ENCODE measurements around the gene CLEC2D.

CLEC2D gene

DNA sequence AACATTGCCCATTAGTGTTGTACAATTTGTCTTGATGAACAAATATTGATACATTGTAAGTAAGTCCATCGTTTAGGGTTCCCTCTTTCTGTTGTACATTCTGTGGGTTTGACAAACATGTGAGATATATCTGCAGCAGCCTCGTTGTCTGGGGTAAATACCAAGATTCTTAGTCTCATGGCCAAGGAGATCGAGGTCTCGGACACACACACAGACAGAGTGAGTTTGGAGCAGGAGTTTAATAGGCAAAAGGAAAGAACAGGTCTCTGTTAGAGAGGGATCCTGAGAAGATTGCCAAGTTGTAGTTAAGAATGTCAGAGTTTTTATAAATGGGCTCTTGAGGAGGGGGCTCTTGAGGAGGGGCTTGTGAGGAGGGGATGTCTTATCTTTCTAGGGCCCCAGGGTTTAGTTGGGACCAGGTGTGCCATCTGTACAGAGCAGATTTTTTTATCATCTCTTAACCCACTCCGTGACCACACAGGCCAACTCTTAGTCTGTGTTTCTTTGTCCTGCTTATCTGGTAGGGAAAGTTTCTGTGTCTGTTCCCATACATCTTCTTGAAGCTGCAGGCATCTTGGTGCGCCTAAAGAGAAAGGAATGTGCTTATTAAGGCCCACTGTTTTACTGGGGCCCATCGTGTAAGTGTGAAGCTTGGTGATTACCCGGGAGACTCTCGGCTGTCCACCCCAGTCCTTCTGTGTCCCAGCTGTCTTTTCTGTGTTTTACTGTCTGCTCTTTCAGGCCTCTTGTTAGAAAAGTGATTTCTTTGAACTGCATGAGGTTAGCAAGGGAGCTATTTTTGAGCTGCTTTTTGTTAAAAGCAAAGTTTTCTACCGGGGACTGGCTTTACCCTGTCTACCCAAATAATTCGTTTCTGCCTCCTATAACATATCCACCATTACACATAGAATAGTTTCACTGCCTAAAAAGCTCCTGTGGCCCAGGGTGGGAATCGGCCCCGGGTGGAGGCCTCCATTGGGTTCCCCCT is 22.4 kb upstream of the CLEC2D start:
- TF ChIP-seq, protein P1, sequence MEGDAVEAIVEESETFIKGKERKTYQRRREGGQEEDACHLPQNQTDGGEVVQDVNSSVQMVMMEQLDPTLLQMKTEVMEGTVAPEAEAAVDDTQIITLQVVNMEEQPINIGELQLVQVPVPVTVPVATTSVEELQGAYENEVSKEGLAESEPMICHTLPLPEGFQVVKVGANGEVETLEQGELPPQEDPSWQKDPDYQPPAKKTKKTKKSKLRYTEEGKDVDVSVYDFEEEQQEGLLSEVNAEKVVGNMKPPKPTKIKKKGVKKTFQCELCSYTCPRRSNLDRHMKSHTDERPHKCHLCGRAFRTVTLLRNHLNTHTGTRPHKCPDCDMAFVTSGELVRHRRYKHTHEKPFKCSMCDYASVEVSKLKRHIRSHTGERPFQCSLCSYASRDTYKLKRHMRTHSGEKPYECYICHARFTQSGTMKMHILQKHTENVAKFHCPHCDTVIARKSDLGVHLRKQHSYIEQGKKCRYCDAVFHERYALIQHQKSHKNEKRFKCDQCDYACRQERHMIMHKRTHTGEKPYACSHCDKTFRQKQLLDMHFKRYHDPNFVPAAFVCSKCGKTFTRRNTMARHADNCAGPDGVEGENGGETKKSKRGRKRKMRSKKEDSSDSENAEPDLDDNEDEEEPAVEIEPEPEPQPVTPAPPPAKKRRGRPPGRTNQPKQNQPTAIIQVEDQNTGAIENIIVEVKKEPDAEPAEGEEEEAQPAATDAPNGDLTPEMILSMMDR (IDR thresholded peaks at IDR 0.05): no peak
- peak overlapping the region; percentile 82 to 84 for H3K27ac ChIP-seq
- peak overlapping the region; percentile 76 for H3K4me3 ChIP-seq
- no peak for DNase-seq (ENCODE audit: low spot score)

DNA sequence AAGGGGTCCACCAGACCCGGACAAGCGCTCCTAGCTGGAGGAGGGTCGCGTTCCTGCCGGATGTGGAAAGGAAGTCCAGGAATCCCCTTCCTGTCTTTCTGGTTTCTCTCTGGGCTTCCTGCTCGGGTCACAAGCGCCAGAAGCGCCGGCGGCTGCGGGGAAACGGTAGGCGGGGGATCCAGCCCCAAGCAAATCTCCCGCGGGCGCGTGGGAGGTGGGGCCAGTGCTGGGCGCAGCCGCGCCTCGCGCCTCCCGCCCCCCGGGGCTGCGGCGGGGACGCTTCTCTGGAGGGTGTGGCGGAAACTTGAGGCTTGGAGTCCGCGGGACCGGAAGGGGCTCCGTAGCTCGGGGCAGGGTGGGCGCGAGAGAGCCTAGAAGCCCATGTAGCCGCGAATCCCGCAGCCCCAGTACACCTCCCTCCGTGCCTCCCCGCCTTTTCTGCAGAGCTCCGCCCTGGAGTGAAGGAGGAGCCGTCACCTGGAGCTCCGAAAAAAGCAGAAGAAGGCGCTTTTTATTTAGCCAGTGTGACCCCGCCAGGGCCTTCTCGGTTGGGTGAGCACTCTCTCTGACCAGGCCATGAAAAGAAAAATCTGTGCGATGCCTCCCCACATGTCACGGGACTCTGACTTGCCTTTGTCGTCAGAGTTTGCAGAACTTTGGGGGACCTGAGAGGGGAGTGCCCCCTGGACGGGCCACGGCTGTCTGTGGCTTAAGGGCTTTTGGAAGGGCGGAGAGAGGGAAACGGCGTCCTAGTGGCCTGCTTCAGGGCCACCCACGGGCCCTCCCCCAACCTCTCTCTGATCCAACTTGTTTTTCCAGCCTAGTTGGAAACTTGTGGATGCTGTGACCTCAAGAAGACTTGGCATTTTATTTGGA is 21.4 kb upstream of the CLEC2D start:
- TF ChIP-seq, protein P1 (IDR thresholded peaks at IDR 0.05): no peak
- H3K4me3 ChIP-seq: peak overlapping the region; percentile 76
- peak; percentile 88 for DNase-seq (ENCODE audit: low spot score)
- H3K27ac ChIP-seq: peak overlapping the region; percentile 82 to 84

DNA sequence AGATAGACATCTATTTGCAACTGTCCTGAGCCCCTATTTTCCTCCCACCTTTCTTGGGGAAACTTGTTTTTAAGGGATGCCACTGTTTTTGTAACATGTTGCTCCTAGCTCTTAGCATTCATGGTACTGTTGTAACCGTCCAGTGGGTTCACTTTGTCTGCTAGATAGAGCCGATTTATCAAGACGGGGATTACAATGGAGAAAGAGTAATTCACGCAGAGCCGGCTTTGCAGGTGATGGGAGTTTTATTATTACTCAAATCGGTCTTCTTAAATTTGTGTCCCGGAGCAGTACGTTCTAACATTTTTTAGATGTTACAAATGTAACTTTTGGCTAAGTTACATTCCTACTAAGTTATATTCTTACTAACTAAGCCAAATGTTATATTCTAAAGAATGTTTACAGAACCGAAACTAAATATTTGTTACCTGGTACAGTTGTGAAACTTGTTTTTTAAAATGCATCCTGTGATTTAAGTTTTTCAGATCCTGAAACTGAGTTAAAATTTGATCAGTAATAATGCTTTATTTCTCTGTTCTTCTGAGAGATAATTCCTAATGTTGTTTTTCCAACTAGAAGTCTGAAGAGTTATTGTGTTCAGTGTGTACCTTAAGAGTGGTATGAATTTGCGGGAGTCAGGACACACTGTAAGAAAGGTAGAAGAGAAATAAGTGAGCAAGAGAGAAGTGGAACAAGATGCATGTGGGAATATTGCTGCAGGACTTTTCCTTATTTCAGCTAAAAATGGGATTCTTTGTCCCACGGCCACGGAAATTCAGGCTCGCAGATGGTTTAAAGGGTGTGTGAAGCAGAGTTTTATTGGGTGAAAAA is 20.6 kb upstream of the CLEC2D start:
- peak overlapping the region; percentile 76 for H3K4me3 ChIP-seq
- TF ChIP-seq, protein P1 (IDR thresholded peaks at IDR 0.05): no peak
- no peak for DNase-seq (ENCODE audit: low spot score)
- H3K27ac ChIP-seq: peak overlapping the region; percentile 82 to 84

DNA sequence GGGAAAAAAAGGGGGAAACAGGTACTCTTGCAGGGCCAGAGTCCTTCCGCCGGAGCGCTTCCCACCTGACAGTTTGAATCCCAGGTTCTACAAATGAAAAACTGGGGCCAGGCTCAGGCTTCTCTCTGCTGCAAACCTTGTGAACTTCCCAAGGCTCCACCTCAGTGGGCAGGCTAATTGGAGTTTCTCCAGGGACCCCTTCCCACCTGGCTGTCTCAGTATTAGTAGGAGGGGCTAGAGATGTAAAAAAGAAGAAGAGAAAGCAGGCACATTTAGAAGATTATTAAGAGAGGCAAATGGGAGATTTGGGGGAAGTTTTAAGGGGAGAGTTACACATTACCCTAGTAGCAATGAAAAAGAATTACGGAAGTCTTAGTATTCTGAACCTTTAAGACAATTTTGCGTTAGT is 20.0 kb upstream of the CLEC2D start:
- Histone ChIP-seq H3K27ac (peak overlapping the region; percentile 18 to 84), H3K4me3 (peak overlapping the region; percentile 76)
- DNase-seq (ENCODE audit: low spot score): no peak
- TF ChIP-seq, protein P1 (IDR thresholded peaks at IDR 0.05): no peak

DNA sequence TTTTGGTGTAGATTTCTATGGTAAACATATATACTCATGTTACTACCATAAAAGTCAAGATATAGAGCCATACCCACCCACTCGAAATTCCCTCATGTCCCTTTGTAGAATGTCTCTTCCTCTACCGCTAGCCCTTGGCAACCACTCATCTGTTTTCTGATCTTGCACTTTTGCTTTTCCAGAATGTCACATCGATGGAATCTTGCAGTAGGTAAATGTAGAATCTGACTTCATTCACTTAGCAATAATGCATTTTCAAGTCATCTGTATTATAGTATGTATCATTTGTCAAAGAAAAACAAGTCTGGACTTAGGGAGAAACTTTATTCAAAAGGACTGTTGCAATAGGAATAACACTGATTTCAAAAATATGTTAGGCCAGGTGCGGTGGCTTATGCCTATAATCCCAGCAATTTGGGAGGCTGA is 19.3 kb upstream of the CLEC2D start:
- peak overlapping the region; percentile 76 for H3K4me3 ChIP-seq
- H3K27ac ChIP-seq: peak overlapping the region; percentile 18 to 84
- no peak for DNase-seq (ENCODE audit: low spot score)
- TF ChIP-seq, protein P1 (IDR thresholded peaks at IDR 0.05): no peak

DNA sequence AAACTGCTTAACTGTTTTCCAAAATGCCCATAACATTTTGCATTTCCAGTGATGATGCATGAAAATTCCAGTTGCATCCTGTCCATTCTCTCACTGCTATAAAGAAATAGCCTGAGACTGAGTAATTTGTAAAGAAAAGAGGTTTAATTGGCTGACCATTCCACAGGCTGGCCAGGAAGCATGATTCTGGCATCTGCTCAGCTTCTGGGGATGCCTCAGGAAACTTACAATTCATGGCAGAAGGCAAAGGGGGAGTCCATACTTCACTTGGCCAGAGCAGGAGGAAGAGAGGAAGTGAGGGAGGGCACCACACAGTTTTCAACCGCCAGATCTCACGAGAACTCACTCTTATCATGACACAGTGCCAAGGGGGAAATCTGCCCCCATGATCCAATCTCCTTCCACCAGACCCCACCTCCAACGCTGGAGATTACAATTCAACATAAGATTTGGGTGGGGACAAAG is 18.2 kb upstream of the CLEC2D start:
- DNase-seq (ENCODE audit: low spot score): no peak
- H3K4me3 ChIP-seq: peak overlapping the region; percentile 0
- TF ChIP-seq, protein P1 (IDR thresholded peaks at IDR 0.05): no peak
- peak overlapping the region in 1 of 2 donors; percentile 60 for H3K27ac ChIP-seq
